Measurements from ENCODE around the gene LEKR1.

LEKR1 gene

GRCh38 chr3:156838035-156838434 lies 11.9 kb downstream of the LEKR1 start:
- Histone ChIP-seq H4K8ac (ENCODE audit: low read depth, low read length) (no peak overlapping the region), H3K4me3 (ENCODE audit: low read depth, low read length) (no peak overlapping the region), H2BK120ac (ENCODE audit: insufficient read depth, low read length, poor library complexity) (no peak overlapping the region), H3K23ac (ENCODE audit: low read length) (no peak overlapping the region), H3K14ac (ENCODE audit: low read length) (no peak overlapping the region), H2AFZ (ENCODE audit: insufficient read depth, low read length, poor library complexity) (no peak overlapping the region), H4K91ac (ENCODE audit: low read depth, low read length) (no peak overlapping the region), H3K9ac (ENCODE audit: low read length) (peak overlapping the region; percentile 58), H2BK12ac (ENCODE audit: low read length) (no peak overlapping the region), H3K4ac (ENCODE audit: low read depth, low read length) (no peak overlapping the region), H3K4me2 (ENCODE audit: low read length) (no peak overlapping the region), H3K18ac (ENCODE audit: low read length) (no peak overlapping the region), H3K79me1 (ENCODE audit: low read length) (no peaks in the 10 kb centered on the region), H2BK5ac (ENCODE audit: low read depth, low read length, poor library complexity) (no peak overlapping the region), H3K27me3 (ENCODE audit: insufficient read depth, low read length) (no peaks in the 10 kb centered on the region), H3K27ac (ENCODE audit: low read depth, low read length) (no peak overlapping the region), H3K79me2 (ENCODE audit: control insufficient read depth, insufficient read depth, low read length, poor library complexity) (no peaks in the 10 kb centered on the region), H2AK5ac (ENCODE audit: low read length) (no peak overlapping the region), H3K36me3 (ENCODE audit: control insufficient read depth in 1 of 2, insufficient read depth in 2 of 2, low read length in 2 of 2) (no peaks in the 10 kb centered on the region), H3K4me1 (ENCODE audit: control insufficient read depth in 1 of 2, insufficient read depth in 2 of 2, low read length in 2 of 2) (no peaks in the 10 kb centered on the region), H4K12ac (ENCODE audit: low read depth, low read length) (no peak overlapping the region), H3K9me3 (ENCODE audit: insufficient read depth, low read depth, low read length) (no peaks in the 10 kb centered on the region)
- DNase-seq = no peak
- no CpG with 5 or more reads among the region's 3 CpGs for WGBS (ENCODE audit: extremely low coverage, insufficient coverage, insufficient read length)

DNA sequence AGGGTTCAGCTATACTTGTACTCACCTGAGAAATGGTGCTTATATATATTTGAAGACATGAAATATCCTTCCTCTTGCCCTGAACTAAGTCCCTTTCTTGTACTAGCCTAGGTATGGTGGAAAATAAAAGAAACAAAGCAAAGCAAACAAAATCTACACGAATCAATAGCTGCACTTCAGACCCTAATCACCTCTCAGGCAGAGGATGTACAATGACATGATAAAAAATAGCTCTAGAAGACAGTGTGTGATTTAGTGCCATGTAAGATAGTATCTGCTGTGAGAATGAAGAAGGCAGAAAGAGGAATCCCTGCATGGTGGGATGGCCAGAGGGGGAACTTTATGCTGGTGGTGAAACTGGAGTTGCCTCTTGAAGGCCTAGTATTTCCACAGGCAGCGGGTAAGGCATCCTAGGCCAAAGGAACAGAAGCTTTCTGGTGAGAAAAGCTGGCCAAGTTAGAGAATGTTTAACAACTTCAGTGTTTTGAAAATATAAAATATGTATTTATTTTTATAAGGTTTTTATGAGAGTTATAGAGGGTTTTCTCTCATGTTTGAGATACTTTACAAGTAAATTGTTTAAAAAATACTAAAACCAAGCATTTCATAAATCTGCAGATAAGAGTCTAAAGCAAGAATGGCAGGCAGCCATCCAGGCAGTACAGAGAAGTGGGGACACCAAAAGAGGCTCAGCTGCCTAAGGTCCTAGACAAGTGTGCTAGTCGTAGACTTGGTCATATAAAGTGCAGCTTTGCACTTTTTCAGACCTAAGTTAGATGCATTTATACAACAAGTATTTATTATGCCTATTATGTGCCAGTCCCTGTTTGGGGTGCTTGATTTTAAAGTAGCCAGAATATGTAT lies 14.9 kb downstream of the LEKR1 start:
- Histone ChIP-seq H3K27ac (ENCODE audit: low read depth, low read length) (no peak overlapping the region), H3K79me1 (ENCODE audit: low read length) (no peaks in the 10 kb centered on the region), H3K4me2 (ENCODE audit: low read length) (no peak overlapping the region), H2BK5ac (ENCODE audit: low read depth, low read length, poor library complexity) (no peak overlapping the region), H3K9ac (ENCODE audit: low read length) (no peak overlapping the region), H3K9me3 (ENCODE audit: insufficient read depth, low read depth, low read length) (no peaks in the 10 kb centered on the region), H2BK12ac (ENCODE audit: low read length) (no peak overlapping the region), H3K18ac (ENCODE audit: low read length) (no peak overlapping the region), H3K14ac (ENCODE audit: low read length) (no peak overlapping the region), H3K36me3 (ENCODE audit: control insufficient read depth in 1 of 2, insufficient read depth in 2 of 2, low read length in 2 of 2) (no peaks in the 10 kb centered on the region), H3K27me3 (ENCODE audit: insufficient read depth, low read length) (no peaks in the 10 kb centered on the region), H2BK120ac (ENCODE audit: insufficient read depth, low read length, poor library complexity) (no peak overlapping the region), H2AK5ac (ENCODE audit: low read length) (no peak overlapping the region), H2AFZ (ENCODE audit: insufficient read depth, low read length, poor library complexity) (no peak overlapping the region), H4K12ac (ENCODE audit: low read depth, low read length) (no peak overlapping the region), H4K91ac (ENCODE audit: low read depth, low read length) (no peak overlapping the region), H4K8ac (ENCODE audit: low read depth, low read length) (no peak overlapping the region), H3K4me3 (ENCODE audit: low read depth, low read length) (no peak overlapping the region), H3K4me1 (ENCODE audit: control insufficient read depth in 1 of 2, insufficient read depth in 2 of 2, low read length in 2 of 2) (no peaks in the 10 kb centered on the region), H3K79me2 (ENCODE audit: control insufficient read depth, insufficient read depth, low read length, poor library complexity) (no peaks in the 10 kb centered on the region), H3K4ac (ENCODE audit: low read depth, low read length) (no peak overlapping the region), H3K23ac (ENCODE audit: low read length) (no peak overlapping the region)
- WGBS (ENCODE audit: extremely low coverage, insufficient coverage, insufficient read length) = no CpG with 5 or more reads among the region's 3 CpGs
- no peak for DNase-seq

DNA sequence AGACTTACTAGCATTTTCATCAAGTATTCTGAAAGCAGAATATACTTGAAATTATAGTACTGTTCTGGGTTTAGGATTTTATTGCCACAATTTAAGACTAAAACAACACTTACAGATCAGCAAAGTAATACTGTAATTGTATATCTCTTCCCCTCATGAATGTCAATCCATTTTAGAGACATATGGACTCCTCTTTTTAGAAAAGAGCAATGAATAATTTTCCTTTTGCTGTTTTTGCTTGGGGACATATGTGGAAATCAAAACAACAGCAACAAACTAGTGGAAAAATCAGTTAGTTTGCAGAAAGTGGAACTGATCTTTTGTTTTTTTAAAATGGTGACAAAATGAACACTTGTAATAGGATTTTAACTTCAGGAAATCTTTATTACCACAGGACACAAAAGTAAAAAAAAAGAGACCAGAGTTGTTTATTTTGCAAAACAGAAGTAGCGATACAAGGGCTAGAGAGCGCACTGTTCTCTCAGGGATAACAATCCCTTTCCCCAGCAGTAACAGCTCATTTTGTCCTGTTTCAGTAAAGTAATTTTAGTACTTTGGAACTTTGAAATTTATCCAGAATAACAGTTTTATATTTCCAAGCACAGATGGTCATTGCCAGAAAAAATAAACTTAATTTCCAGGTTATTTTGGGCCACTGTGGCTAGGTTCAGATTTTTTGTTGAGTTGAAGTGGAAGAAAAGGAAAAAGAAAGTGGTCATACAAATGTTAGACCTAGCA lies 17.1 kb downstream of the LEKR1 start:
- H3K36me3 ChIP-seq (ENCODE audit: control insufficient read depth in 1 of 2, insufficient read depth in 2 of 2, low read length in 2 of 2) = no peaks in the 10 kb centered on the region
- no peak overlapping the region for H3K27ac ChIP-seq (ENCODE audit: low read depth, low read length)
- no peak overlapping the region for H4K12ac ChIP-seq (ENCODE audit: low read depth, low read length)
- no peak for DNase-seq
- H2AFZ ChIP-seq (ENCODE audit: insufficient read depth, low read length, poor library complexity) = no peak overlapping the region
- H3K79me1 ChIP-seq (ENCODE audit: low read length) = no peaks in the 10 kb centered on the region
- H2BK120ac ChIP-seq (ENCODE audit: insufficient read depth, low read length, poor library complexity) = no peak overlapping the region
- H3K4ac ChIP-seq (ENCODE audit: low read depth, low read length) = no peak overlapping the region
- no peaks in the 10 kb centered on the region for H3K4me1 ChIP-seq (ENCODE audit: control insufficient read depth in 1 of 2, insufficient read depth in 2 of 2, low read length in 2 of 2)
- no peak overlapping the region for H4K91ac ChIP-seq (ENCODE audit: low read depth, low read length)
- H3K18ac ChIP-seq (ENCODE audit: low read length) = no peak overlapping the region
- H3K14ac ChIP-seq (ENCODE audit: low read length) = no peak overlapping the region
- no peak overlapping the region for H2BK12ac ChIP-seq (ENCODE audit: low read length)
- no peak overlapping the region for H3K9ac ChIP-seq (ENCODE audit: low read length)
- H3K4me2 ChIP-seq (ENCODE audit: low read length) = no peak overlapping the region
- no peaks in the 10 kb centered on the region for H3K27me3 ChIP-seq (ENCODE audit: insufficient read depth, low read length)
- H3K9me3 ChIP-seq (ENCODE audit: insufficient read depth, low read depth, low read length) = no peaks in the 10 kb centered on the region
- H3K4me3 ChIP-seq (ENCODE audit: low read depth, low read length) = no peak overlapping the region
- H2AK5ac ChIP-seq (ENCODE audit: low read length) = no peak overlapping the region
- no peak overlapping the region for H4K8ac ChIP-seq (ENCODE audit: low read depth, low read length)
- WGBS (ENCODE audit: extremely low coverage, insufficient coverage, insufficient read length) = no CpG with 5 or more reads among the region's 2 CpGs
- no peak overlapping the region for H3K23ac ChIP-seq (ENCODE audit: low read length)
- no peak overlapping the region for H2BK5ac ChIP-seq (ENCODE audit: low read depth, low read length, poor library complexity)
- no peaks in the 10 kb centered on the region for H3K79me2 ChIP-seq (ENCODE audit: control insufficient read depth, insufficient read depth, low read length, poor library complexity)

DNA sequence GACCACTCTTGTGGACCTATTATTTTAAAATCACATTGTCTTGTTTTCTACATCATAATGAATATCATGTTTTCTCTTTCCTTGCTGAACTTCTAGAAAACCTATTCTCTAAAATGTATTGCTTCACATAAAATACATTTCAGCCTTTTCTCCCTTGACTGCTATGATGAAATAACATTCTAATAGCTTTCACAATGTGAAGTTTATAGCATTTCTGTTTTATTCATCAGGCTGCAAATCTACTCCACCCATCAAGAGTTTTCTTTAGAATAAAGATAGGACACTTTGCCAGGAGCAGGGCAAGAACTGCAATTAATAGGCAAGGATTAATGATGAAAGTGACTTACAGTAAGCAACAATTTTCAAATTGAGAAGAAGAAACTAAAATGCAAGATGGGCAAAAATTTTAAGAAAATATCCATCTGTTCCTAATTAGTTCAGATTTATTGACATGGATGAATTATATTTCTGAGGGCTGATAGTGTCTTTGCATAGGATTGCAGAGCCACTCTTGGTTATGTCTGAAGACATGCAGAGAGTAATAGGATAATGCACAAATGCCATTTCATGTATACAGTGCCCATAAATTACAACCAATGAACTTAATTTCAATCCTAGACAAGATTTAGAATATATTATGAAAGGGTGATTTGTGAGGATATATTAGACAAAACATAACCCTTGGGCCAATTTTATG lies 21.7 kb downstream of the LEKR1 start:
- H3K27ac ChIP-seq (ENCODE audit: low read depth, low read length) = no peak overlapping the region
- H4K8ac ChIP-seq (ENCODE audit: low read depth, low read length) = no peak overlapping the region
- no peaks in the 10 kb centered on the region for H3K9me3 ChIP-seq (ENCODE audit: insufficient read depth, low read depth, low read length)
- DNase-seq = no peak
- H3K4me3 ChIP-seq (ENCODE audit: low read depth, low read length) = no peak overlapping the region
- H4K12ac ChIP-seq (ENCODE audit: low read depth, low read length) = no peak overlapping the region
- H2BK5ac ChIP-seq (ENCODE audit: low read depth, low read length, poor library complexity) = no peak overlapping the region
- no peaks in the 10 kb centered on the region for H3K4me1 ChIP-seq (ENCODE audit: control insufficient read depth in 1 of 2, insufficient read depth in 2 of 2, low read length in 2 of 2)
- H3K27me3 ChIP-seq (ENCODE audit: insufficient read depth, low read length) = no peaks in the 10 kb centered on the region
- no peak overlapping the region for H3K14ac ChIP-seq (ENCODE audit: low read length)
- no peak overlapping the region for H2BK120ac ChIP-seq (ENCODE audit: insufficient read depth, low read length, poor library complexity)
- no peaks in the 10 kb centered on the region for H3K79me1 ChIP-seq (ENCODE audit: low read length)
- no peak overlapping the region for H2AFZ ChIP-seq (ENCODE audit: insufficient read depth, low read length, poor library complexity)
- no peaks in the 10 kb centered on the region for H3K36me3 ChIP-seq (ENCODE audit: control insufficient read depth in 1 of 2, insufficient read depth in 2 of 2, low read length in 2 of 2)
- no peak overlapping the region for H3K9ac ChIP-seq (ENCODE audit: low read length)
- no peak overlapping the region for H4K91ac ChIP-seq (ENCODE audit: low read depth, low read length)
- H3K4ac ChIP-seq (ENCODE audit: low read depth, low read length) = no peak overlapping the region
- H3K23ac ChIP-seq (ENCODE audit: low read length) = no peak overlapping the region
- no peak overlapping the region for H2BK12ac ChIP-seq (ENCODE audit: low read length)
- no peak overlapping the region for H3K18ac ChIP-seq (ENCODE audit: low read length)
- no peak overlapping the region for H2AK5ac ChIP-seq (ENCODE audit: low read length)
- no peak overlapping the region for H3K4me2 ChIP-seq (ENCODE audit: low read length)
- H3K79me2 ChIP-seq (ENCODE audit: control insufficient read depth, insufficient read depth, low read length, poor library complexity) = no peaks in the 10 kb centered on the region

All from trophoblast cell (in vitro differentiated cells and primary cell).